Measurements from ENCODE around the gene XPO4. TPM values are rescaled to one million over a fixed set of nuclear protein-coding genes. Genes with fewer than 3 reads are reported as not detected.

XPO4 gene
- total RNA-seq, 4 donors from 2014 or later = 17.1 to 24.9 (median 18.6) TPM

GRCh38 chr13:20727856-20728255 lies 174.7 kb downstream of the XPO4 start:
- peaks cover 0 to 6% (median 0%) of the 10 kb centered on the region in 3 donors for H3K4me1 ChIP-seq
- H3K27me3 ChIP-seq = no peaks in the 10 kb centered on the region
- ATAC-seq = no peak
- no peaks in the 10 kb centered on the region for H3K9me3 ChIP-seq
- H3K4me3 ChIP-seq = no peak overlapping the region
- 82 to 95% methylated on average over 5 to 6 of the region's 6 CpGs for WGBS, 2 donors (ENCODE audit: low coverage in 1 of 2)
- no peak overlapping the region for H3K27ac ChIP-seq
- TF ChIP-seq POLR2AphosphoS5 (IDR thresholded peaks at IDR 0.05) (no peak), EP300 (IDR thresholded peaks at IDR 0.05) (no peak), POLR2A (IDR thresholded peaks at IDR 0.05) (no peak)
- TF ChIP-seq, protein P1, sequence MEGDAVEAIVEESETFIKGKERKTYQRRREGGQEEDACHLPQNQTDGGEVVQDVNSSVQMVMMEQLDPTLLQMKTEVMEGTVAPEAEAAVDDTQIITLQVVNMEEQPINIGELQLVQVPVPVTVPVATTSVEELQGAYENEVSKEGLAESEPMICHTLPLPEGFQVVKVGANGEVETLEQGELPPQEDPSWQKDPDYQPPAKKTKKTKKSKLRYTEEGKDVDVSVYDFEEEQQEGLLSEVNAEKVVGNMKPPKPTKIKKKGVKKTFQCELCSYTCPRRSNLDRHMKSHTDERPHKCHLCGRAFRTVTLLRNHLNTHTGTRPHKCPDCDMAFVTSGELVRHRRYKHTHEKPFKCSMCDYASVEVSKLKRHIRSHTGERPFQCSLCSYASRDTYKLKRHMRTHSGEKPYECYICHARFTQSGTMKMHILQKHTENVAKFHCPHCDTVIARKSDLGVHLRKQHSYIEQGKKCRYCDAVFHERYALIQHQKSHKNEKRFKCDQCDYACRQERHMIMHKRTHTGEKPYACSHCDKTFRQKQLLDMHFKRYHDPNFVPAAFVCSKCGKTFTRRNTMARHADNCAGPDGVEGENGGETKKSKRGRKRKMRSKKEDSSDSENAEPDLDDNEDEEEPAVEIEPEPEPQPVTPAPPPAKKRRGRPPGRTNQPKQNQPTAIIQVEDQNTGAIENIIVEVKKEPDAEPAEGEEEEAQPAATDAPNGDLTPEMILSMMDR (IDR thresholded peaks at IDR 0.05) = no peak
- peaks cover 0 to 32% of the 10 kb centered on the region in 2 donors for H3K36me3 ChIP-seq

Other genes starting within 250 kb of the XPO4 start
- gene IL17D, start 199.0 kb downstream of the XPO4 start, total RNA-seq = 1 to 10 TPM; 1.4 to 7.2 (median 4.2) TPM
- 10 to 100 TPM; 13.5 to 39.2 (median 20.3) TPM for gene EEF1AKMT1, start 128.8 kb downstream of the XPO4 start, total RNA-seq
- gene LATS2, start 158.8 kb upstream of the XPO4 start, total RNA-seq = 10 to 100 TPM; 42.2 to 95.4 (median 56.5) TPM
- 100 to 1,000 TPM in 1 of 4 donors, 10 to 100 TPM in 3; 74.7 to 108 (median 86.1) TPM for gene SAP18, start 237.4 kb upstream of the XPO4 start, total RNA-seq

All from gastroesophageal sphincter (tissue), 4 donors.